Gastroesophageal sphincter (tissue), 4 donors: ENCODE data around the gene MED12. TPM values are rescaled to one million over a fixed set of nuclear protein-coding genes. Genes with fewer than 3 reads are reported as not detected.

ENCODE experiments used
- ATAC-seq: fragments of 150-250 bp; one replicate; pipeline ENCODE4 v1.9.1; 2016; ENCODE audit warnings: mild to moderate bottlenecking, moderate library complexity
- H3K27ac ChIP-seq, 4 donors: fragments of 200-600 bp; sonication (generic) in 3 of 4; 1 replicate in 3 of 4; 2 replicates in 1 of 4; pipeline ENCODE4 v1.5.1; 2016 to 2019
- H3K27me3 ChIP-seq: fragments of 200-600 bp; sonication (generic); one replicate; pipeline ENCODE4 v1.5.1; 2019
- H3K36me3 ChIP-seq, 2 donors: fragments of 200-600 bp; sonication (generic); one replicate each; pipeline ENCODE4 v1.5.1; 2019; ENCODE audit warnings: control low read depth in 1 of 2
- H3K4me1 ChIP-seq, 3 donors: fragments of 200-600 bp; sonication (generic); 1 replicate in 2 of 3; 2 replicates in 1 of 3; pipeline ENCODE4 v1.5.1; 2016 to 2019; ENCODE audit warnings: control low read depth in 2 of 3
- H3K4me3 ChIP-seq, 2 donors: fragments of 200-600 bp; sonication (generic); one replicate each; pipeline ENCODE4 v1.5.1; 2019; ENCODE audit warnings: mild to moderate bottlenecking in 1 of 2, moderate library complexity in 1 of 2
- H3K9me3 ChIP-seq, 3 donors: fragments of 200-600 bp; sonication (generic); one replicate each; pipeline ENCODE4 v1.5.1; 2017 to 2019; ENCODE audit warnings: control low read depth in 2 of 3
- CTCF ChIP-seq, 4 experiments: fragments of 200-600 bp in 2 of 4; fragments of 450-650 bp in 2 of 4; sonication (generic) in 1 of 4; IDR thresholded peaks; one replicate each; pipeline ENCODE4 v1.5.1; 2017 to 2019; ENCODE audit warnings: antibody characterized with exemption in 4 of 4, mild to moderate bottlenecking in 2 of 4, moderate library complexity in 2 of 4
- EP300 ChIP-seq: sonication (generic); formaldehyde crosslinking; IDR thresholded peaks from one replicate; pipeline ENCODE4 v1.6.1; 2017; ENCODE audit warnings: antibody characterized with exemption, mild to moderate bottlenecking
- POLR2A ChIP-seq, 2 donors: fragments of 450-650 bp; IDR thresholded peaks; one replicate each; pipeline ENCODE4 v1.6.1; 2017; ENCODE audit warnings: antibody characterized with exemption in 2 of 2, mild to moderate bottlenecking in 2 of 2, moderate library complexity in 1 of 2
- POLR2AphosphoS5 ChIP-seq: sonication (generic); formaldehyde crosslinking; IDR thresholded peaks from one replicate; pipeline ENCODE4 v1.6.1; 2017; ENCODE audit warnings: antibody characterized with exemption
- WGBS, 2 donors: methylation state at CpG; one replicate each; pipeline ENCODE4 v1.1.5; 2018; ENCODE audit warnings: low coverage in 1 of 2; 5-methylcytosine and 5-hydroxymethylcytosine counted together
- total RNA-seq, 4 donors: library from RNA; depleted of rRNA; stranded (reverse); fragments of >200 nt; gene quantifications; one replicate each; pipeline ENCODE4 v1.1.0, GENCODE V29; 2016

MED12 gene
- total RNA-seq, 4 donors from 2014 or later = 19.7 to 30.2 (median 26.2) TPM

- no peak overlapping the region for H3K27ac ChIP-seq
- no peak overlapping the region for H3K4me3 ChIP-seq
- no peaks in the 10 kb centered on the region for H3K9me3 ChIP-seq
- no peak for ATAC-seq
- WGBS, 2 donors = 20 to 35% methylated on average over 1 to 2 of the region's 4 CpGs
- no peaks in the 10 kb centered on the region for H3K4me1 ChIP-seq
- TF ChIP-seq POLR2A (IDR thresholded peaks at IDR 0.05) (no peak), CTCF (IDR thresholded peaks at IDR 0.05) (no peak), POLR2AphosphoS5 (no peak), EP300 (no peak)
- H3K36me3 ChIP-seq = no peaks in the 10 kb centered on the region
- H3K27me3 ChIP-seq = no peaks in the 10 kb centered on the region
Observed at GRCh38 chrX:71107245-71107644, 11.2 kb upstream of the MED12 start.

- H3K36me3 ChIP-seq = no peaks in the 10 kb centered on the region
- H3K4me3 ChIP-seq = no peak overlapping the region
- no peak for ATAC-seq
- TF ChIP-seq EP300 = no peak
- no peak for TF ChIP-seq POLR2AphosphoS5
- no peak for TF ChIP-seq POLR2A (IDR thresholded peaks at IDR 0.05)
- no peak for TF ChIP-seq CTCF (IDR thresholded peaks at IDR 0.05)
- no peaks in the 10 kb centered on the region for H3K27me3 ChIP-seq
- H3K4me1 ChIP-seq = no peaks in the 10 kb centered on the region
- H3K9me3 ChIP-seq = no peaks in the 10 kb centered on the region
- H3K27ac ChIP-seq = no peak overlapping the region
- 37 to 47% methylated on average over 2 to 5 of the region's 9 CpGs for WGBS, 2 donors
Observed at GRCh38 chrX:71107762-71108360, 10.5 kb upstream of the MED12 start.

GRCh38 chrX:71109051-71109450 lies 9.3 kb upstream of the MED12 start:
- no peaks in the 10 kb centered on the region for H3K9me3 ChIP-seq
- WGBS, 2 donors = no CpG with 5 or more reads among the region's 6 CpGs
- H3K27me3 ChIP-seq = no peaks in the 10 kb centered on the region
- ATAC-seq = no peak
- no peak overlapping the region for H3K4me3 ChIP-seq
- no peaks in the 10 kb centered on the region for H3K4me1 ChIP-seq
- H3K36me3 ChIP-seq = no peaks in the 10 kb centered on the region
- H3K27ac ChIP-seq = no peak overlapping the region
- TF ChIP-seq CTCF (IDR thresholded peaks at IDR 0.05) = no peak
- TF ChIP-seq EP300 = no peak
- TF ChIP-seq POLR2A (IDR thresholded peaks at IDR 0.05) = no peak
- no peak for TF ChIP-seq POLR2AphosphoS5

GRCh38 chrX:71111141-71111843 lies 7.1 kb upstream of the MED12 start, which contains the start of gene IL2RG:
IL2RG (minus strand) TSS chrX:71111577; CDS start chrX:71111539, 38 bp downstream.
- peak within 1 kb of the TSS in 1 of 2 donors; percentile 8 for H3K4me3 ChIP-seq
- TF ChIP-seq POLR2A (IDR thresholded peaks at IDR 0.05) (no peak), POLR2AphosphoS5 (no peak), EP300 (no peak), CTCF (IDR thresholded peaks at IDR 0.05) (no peak)
- no peaks in the 10 kb centered on the region for H3K4me1 ChIP-seq
- no peak within 1 kb of the TSS for H3K27ac ChIP-seq
- no peak for ATAC-seq
- no peaks in the 10 kb centered on the region for H3K27me3 ChIP-seq
- WGBS, 2 donors = 49% methylated on average over 6 of the region's 8 CpGs; no CpG with 5 or more reads in 1 of the 2 donors
- no peaks in the 10 kb centered on the region for H3K9me3 ChIP-seq
- no peaks in the 10 kb centered on the region for H3K36me3 ChIP-seq
